Urothelium cell line (cell line): ENCODE results near the gene ZHX3.

Experiments
- DNase-seq: peaks from one replicate; pipeline ENCODE4 v3.0.0; 2011; ENCODE audit warnings: low spot score, mixed read lengths
- FAIRE-seq: peaks from 2 replicates; lab custom pipeline; 2011; peaks lifted over from hg19 to GRCh38; lab: Jason Lieb, UNC

ZHX3 gene

GRCh38 chr20:41200446-41201202 is 116.9 kb downstream of the ZHX3 start:
- DNase-seq, result no peak
- FAIRE-seq, result no peak

GRCh38 chr20:41198443-41198842 is 119.1 kb downstream of the ZHX3 start:
- FAIRE-seq (no peak), DNase-seq (no peak)

- DNase-seq (no peak), FAIRE-seq (no peak)
These were observed 120.8 kb downstream of the ZHX3 start for GRCh38 chr20:41196653-41197225.

GRCh38 chr20:41192575-41192974 is 125.0 kb downstream of the ZHX3 start:
- FAIRE-seq, result no peak

GRCh38 chr20:41191562-41192500 is 125.7 kb downstream of the ZHX3 start:
- FAIRE-seq, result no peak
- DNase-seq, result no peak

More at GRCh38 chr20:41192575-41192974, 125.0 kb downstream of the ZHX3 start:
- DNase-seq, result no peak

GRCh38 chr20:41187668-41188067 is 129.9 kb downstream of the ZHX3 start:
- no peak for FAIRE-seq
- DNase-seq, result no peak

GRCh38 chr20:41185013-41185757 is 132.3 kb downstream of the ZHX3 start:
- DNase-seq (no peak), FAIRE-seq (no peak)

- DNase-seq, result no peak
- FAIRE-seq, result no peak
These were observed 133.7 kb downstream of the ZHX3 start for GRCh38 chr20:41183831-41184230.

- FAIRE-seq (no peak), DNase-seq (no peak)
These were observed 134.1 kb downstream of the ZHX3 start for GRCh38 chr20:41183391-41183790.

GRCh38 chr20:41182296-41183212 is 135.0 kb downstream of the ZHX3 start:
- DNase-seq, result no peak
- FAIRE-seq, result no peak

- no peak for DNase-seq
- FAIRE-seq, result no peak
These were observed 136.0 kb downstream of the ZHX3 start for GRCh38 chr20:41181567-41181966.

GRCh38 chr20:41180599-41181333 is 136.8 kb downstream of the ZHX3 start:
- FAIRE-seq, result no peak
- no peak for DNase-seq

GRCh38 chr20:41179961-41180360 is 137.6 kb downstream of the ZHX3 start:
- no peak for FAIRE-seq

GRCh38 chr20:41178904-41179432 is 138.6 kb downstream of the ZHX3 start:
- DNase-seq, result no peak
- FAIRE-seq, result no peak

More at GRCh38 chr20:41179961-41180360, 137.6 kb downstream of the ZHX3 start:
- DNase-seq, result no peak

- FAIRE-seq, result no peak
- DNase-seq, result no peak
These were observed 139.0 kb downstream of the ZHX3 start for GRCh38 chr20:41178495-41178894.

- FAIRE-seq, result no peak
- peak; percentile 90 for DNase-seq
These were observed 139.9 kb downstream of the ZHX3 start for GRCh38 chr20:41177636-41178035.

- DNase-seq, result no peak
- no peak for FAIRE-seq
These were observed 140.6 kb downstream of the ZHX3 start for GRCh38 chr20:41176711-41177552.
